GM19324 (cell line): Measurements from ENCODE around the gene CNTROB.
"Not testable (repeated sequence)": the region's sequence is repeated elsewhere in the genome, so short reads cannot be mapped to it uniquely, and the experiment has no call there.

Source experiments
- ATAC-seq: cut with Tn5 transposase; IDR thresholded peaks from one replicate; pipeline ENCODE4 v1.9.1; 2021; ENCODE audit warnings: mild to moderate bottlenecking, moderate library complexity; ENCODE audit not compliant: unreplicated experiment, low FRiP score

Gene CNTROB

GRCh38 chr17:7940034-7940433, 8.0 kb downstream of the CNTROB start:
- ATAC-seq, result no peak

DNA sequence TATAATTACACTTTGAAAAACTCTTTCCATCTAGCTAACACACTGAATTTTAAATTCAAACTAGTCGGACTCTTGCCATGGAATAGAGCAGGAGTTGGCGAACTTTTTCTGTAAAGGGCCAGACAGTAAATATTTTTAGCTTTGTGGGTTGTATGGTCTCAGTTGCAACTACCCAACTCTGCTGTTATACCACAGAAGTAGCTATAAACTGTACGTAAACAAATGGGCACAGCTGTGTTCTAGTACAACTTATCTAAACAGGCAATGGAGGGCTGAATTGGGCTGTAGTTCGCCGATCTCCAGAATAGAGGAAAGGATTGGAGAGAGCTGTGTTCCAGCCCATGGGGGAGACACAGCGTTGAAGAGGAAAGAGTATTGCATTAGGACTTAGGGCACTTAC, 8.7 kb downstream of the CNTROB start:
- no peak for ATAC-seq

DNA sequence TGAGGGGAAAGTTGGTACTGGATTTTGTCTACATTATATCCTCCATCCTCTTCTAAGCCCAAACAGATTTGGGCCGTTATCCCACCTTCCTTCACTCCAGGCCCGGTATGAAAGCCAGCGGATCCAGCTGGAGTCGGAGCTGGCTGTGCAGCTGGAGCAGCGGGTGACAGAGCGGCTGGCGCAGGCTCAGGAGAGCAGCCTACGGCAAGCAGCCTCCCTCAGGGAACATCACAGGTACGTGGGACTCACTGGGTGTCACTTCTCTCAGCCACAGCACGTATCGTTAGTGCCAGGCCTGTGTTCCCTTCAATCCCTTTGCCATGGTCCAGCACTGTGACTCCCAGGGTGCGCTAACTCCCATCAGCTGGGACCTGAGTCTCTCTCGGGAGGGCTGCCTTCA, 11.3 kb downstream of the CNTROB start:
- no peak for ATAC-seq

- ATAC-seq, result no peak
Observed at GRCh38 chr17:7944326-7944725, 12.3 kb downstream of the CNTROB start.

DNA sequence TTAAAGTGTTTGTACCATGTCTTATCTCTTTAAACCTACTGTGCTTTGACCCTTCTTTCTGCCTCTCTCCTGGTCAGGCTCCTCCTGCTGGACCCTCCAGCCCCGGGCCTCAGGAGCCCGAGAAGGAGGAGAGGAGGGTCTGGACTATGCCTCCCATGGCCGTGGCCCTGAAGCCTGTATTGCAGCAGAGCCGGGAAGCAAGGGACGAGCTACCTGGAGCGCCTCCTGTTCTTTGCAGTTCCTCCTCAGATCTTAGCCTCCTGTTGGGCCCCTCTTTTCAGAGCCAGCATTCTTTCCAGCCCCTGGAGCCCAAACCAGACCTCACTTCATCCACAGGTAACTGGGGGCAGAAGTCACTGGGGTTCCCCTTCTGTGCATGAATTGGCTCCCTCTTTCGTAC, 13.6 kb downstream of the CNTROB start:
- ATAC-seq, result no peak

DNA sequence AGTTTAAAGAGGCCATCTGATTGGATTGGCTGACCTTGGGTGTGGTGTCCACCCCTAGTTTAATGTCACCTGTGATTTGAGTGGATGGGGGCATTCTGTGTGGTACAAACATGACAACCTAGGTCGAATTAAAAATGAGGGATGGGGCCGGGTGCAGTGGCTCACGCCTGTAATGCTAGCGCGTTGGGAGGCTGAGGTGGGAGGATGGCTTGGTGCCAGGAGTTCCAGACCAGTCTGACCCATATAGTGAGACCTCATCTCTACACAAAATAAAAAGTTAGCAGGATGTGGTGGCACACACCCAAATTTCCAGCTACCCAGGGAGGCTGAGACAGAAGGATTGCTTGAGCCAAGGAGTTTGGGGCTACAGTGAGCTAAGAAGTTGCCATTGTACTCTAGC, 14.4 kb downstream of the CNTROB start:
- ATAC-seq, result no peak

DNA sequence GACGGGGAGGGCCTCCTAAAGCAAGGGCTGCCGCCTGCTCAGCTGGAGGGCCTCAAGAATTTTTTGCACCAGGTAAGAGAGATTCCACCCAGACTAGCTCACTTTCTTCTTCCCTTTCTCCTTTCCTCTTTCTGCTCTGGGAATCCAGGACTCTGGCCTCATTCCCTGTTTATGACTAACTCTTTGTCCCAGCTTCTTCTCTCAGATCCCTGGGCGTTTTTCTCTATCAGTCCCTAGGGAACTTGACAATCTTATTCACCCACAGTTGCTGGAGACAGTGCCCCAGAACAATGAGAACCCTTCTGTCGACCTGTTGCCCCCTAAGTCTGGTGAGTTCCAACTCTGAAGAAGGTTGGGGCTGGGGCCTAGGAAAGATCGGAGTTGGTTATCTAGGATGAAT, 15.6 kb downstream of the CNTROB start:
- no peak for ATAC-seq

- ATAC-seq, result no peak
Observed at GRCh38 chr17:7950578-7950977, 18.6 kb downstream of the CNTROB start.

- ATAC-seq, result no peak
Observed at GRCh38 chr17:7951143-7951792, 19.3 kb downstream of the CNTROB start.

DNA sequence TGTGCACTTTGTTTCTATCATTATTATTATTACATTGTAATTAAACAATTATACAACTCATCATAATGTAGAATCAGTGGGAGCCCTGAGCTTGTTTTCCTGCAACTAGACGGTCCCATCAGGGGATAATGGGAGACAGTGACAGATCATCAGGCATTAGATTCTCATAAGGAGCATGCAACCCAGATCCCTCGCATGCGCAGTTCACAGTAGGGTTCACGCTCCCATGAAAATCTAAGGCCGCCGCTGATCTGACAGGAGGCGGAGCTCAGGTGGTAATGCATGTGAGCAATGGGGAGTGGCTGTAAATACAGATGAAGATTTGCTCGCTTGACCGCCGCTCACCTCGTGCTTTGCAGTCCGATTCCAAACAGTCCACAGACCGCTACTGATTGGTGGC, 21.3 kb downstream of the CNTROB start:
- ATAC-seq, result not testable (repeated sequence)

DNA sequence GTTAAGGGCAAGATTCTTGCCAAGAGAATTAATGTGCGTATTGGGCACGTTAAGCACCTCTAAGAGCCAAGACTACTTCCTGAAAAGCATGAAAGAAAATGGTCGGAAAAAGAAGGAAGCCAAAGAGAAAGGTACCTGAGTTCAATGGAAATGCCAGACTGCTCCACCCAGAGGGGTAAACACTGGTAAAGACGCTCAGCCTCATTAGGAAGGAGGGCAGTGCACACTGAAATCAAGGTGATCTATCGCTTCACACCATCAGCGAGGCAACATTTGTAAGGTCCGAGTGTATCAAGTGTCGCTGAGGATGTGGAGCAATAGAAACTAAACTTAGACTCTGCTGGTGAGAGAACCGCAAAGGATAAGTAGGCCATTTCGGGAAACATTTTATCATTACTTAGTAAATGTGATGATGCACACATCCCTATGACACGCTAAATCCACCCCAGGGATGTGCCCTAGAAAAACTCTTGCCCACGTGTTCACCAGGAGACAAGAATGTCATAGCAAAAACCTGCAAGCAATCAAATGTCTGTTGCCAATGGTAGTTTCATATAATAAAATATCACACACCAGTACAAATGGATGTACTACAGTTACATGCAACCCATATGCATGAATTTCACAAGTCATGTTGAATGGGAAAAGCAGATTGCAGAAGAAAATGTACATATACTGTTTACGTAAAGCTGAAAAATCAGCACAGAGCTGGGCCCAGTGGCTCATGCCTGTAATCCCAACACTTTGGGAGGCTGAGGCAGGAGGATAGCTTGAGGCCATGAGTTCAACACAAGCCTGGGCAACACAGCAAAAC, 23.6 kb downstream of the CNTROB start:
- ATAC-seq, result no peak

GRCh38 chr17:7956228-7956965, 24.4 kb downstream of the CNTROB start:
- no peak for ATAC-seq

DNA sequence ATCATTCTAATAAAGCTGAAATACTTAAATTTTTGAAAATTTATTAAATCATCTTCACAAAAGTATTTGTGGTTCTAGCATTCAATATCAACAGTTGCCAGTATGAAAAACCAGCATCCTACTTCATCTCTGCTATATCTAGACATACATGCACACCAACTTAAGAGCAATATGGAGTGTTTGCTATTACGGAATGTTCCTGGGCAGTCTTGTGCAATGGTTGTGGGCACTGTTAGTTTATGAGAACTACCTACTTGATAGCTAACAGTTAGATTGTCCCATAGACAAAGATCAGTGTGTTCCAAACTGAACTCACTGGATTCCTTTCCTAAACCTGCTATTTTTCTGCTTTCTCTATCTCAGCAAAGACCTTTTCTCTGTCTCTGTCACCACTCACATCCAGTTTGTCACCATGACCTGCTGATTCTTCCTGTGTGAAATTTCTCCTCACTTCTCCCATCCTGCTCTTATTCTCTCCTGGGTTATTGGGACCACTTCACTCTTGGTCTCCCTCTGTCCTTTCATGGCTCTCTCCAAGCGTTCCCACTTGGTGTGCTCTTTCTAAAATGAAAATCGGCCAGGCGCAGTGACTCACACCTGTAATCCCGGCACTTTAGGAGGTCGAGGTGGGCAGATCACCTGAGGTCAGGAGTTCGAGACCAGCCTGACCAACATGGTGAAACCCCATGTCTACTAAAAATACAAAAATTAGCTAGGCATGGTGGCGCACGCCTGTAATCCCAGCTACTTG, 27.7 kb downstream of the CNTROB start:
- no peak for ATAC-seq

GRCh38 chr17:7961421-7961820, 29.4 kb downstream of the CNTROB start:
- no peak for ATAC-seq

DNA sequence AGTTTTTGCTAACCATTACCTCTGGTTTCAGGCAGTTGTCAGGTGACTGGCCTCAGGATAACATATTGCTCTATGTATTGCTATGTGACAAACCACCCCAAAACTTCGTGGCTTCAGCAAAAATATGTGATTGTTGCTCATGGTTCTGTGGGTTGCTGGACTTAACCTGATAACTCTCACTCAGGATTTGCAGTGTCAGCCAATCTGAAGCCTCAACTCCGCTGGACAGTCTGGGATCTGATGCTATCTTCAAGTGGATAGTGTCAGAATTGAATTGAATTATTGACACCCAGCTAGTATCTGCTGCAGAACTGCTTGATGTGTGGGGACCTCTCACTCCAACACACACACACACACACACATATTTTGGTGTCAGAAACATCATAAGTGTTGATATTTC, 35.7 kb downstream of the CNTROB start:
- ATAC-seq, result no peak

- ATAC-seq, result no peak
Observed at GRCh38 chr17:7969433-7969832, 37.4 kb downstream of the CNTROB start.

DNA sequence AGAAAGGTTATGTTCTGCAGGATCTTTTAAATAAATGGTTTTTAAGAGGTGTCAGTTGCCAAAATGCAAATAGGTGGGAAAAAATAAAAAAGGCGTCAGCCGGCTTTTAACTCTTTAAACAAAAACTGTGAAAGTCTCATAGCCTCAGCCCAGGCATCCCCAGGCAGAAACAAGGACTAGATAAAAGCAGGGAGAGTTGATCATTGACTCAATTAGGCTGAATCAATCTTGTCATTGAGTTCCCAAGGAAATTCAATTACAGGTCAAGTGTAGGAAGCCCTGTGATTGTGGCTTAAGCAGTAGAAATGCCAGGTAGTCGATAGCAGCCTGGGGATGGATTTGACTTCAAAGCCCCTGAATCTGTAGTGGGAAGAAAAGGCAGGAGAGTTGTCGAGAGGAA, 39.6 kb downstream of the CNTROB start:
- ATAC-seq, result no peak

DNA sequence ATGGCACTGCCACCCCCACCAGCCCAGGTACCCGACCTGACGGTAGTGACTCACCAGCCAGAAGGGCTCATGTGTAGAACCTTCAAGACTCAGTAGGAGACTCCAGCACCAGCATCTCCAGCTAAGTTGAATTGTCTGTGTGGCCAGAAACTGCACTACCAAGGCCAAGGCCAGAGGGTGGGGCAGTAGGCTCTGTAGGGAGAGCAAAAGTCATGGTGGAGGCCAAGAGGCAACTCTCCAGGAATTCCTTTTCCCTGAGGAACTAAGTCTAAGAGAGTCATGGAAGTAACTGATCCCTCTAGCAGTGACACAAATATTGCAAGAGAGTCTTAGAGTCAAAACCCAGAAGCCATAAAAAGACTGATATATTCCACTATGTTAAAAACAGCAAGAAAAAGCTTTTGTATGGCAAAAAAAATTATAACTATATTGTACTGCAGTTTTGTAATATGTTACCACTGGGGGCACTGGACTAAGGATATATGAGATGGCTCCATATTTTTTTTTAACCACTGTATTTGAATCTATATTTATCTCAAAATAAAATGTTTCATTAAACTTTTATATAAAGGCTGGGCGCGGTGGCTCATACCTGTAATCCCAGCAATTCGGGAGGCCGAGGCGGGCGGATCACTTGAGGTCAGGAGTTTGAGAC, 40.3 kb downstream of the CNTROB start:
- ATAC-seq, result no peak

GRCh38 chr17:7974638-7975131, 42.7 kb downstream of the CNTROB start:
- no peak for ATAC-seq

- ATAC-seq, result no peak
Observed at GRCh38 chr17:7977039-7977438, 45.0 kb downstream of the CNTROB start.
